Esophagus muscularis mucosa (tissue), 4 donors: ENCODE results near the gene G6PC3. TPM values are rescaled to one million over a fixed set of nuclear protein-coding genes. Genes with fewer than 3 reads are reported as not detected.
A peak's percentile ranks its signal among the peaks of the same experiment; 100 is the strongest.

Source experiments
- DNase-seq: peaks from one replicate; pipeline ENCODE4 v3.0.0-alpha.2; 2017; ENCODE audit errors: extremely low spot score
- H3K27ac ChIP-seq, 4 donors: fragments of 200-600 bp; sonication (generic); replicated peaks in 1 of 4; 1 replicate in 3 of 4; 2 replicates in 1 of 4; pipeline ENCODE4 v1.5.1; 2016 to 2019; ENCODE audit warnings: mild to moderate bottlenecking in 1 of 4
- H3K27me3 ChIP-seq, 4 donors: fragments of 200-600 bp; sonication (generic); one replicate each; pipeline versions ENCODE4 v1.5.1 to v1.6.0; 2016 to 2019
- H3K36me3 ChIP-seq, 4 donors: fragments of 200-600 bp; sonication (generic); one replicate each; pipeline ENCODE4 v1.5.1; 2016 to 2019
- H3K4me1 ChIP-seq, 4 donors: fragments of 200-600 bp; sonication (generic); one replicate each; pipeline ENCODE4 v1.5.1; 2016 to 2019
- H3K4me3 ChIP-seq, 4 donors: fragments of 200-600 bp; sonication (generic); 1 replicate in 2 of 4; 2 replicates in 2 of 4; pipeline ENCODE4 v1.5.1; 2016 to 2019; ENCODE audit warnings: mild to moderate bottlenecking in 4 of 4, moderate library complexity in 1 of 4
- H3K9me3 ChIP-seq, 4 donors: fragments of 200-600 bp; sonication (generic); 1 replicate in 3 of 4; 2 replicates in 1 of 4; pipeline ENCODE4 v1.5.1; 2016 to 2019
- CTCF ChIP-seq, 3 experiments: fragments of 200-600 bp in 2 of 3; fragments of 450-650 bp in 1 of 3; sonication (generic) in 2 of 3; IDR thresholded peaks; one replicate each; pipeline ENCODE4 v1.5.1; 2017 to 2019; ENCODE audit warnings: antibody characterized with exemption in 3 of 3, mild to moderate bottlenecking in 2 of 3, moderate library complexity in 1 of 3
- EP300 ChIP-seq: sonication (generic); formaldehyde crosslinking; IDR thresholded peaks from one replicate; pipeline ENCODE4 v1.6.1; 2017; ENCODE audit warnings: antibody characterized with exemption
- POLR2A ChIP-seq: fragments of 450-650 bp; IDR thresholded peaks from one replicate; pipeline ENCODE4 v1.6.1; 2017; ENCODE audit warnings: antibody characterized with exemption, moderate library complexity, mild to moderate bottlenecking, low read depth
- POLR2AphosphoS5 ChIP-seq, 2 donors: sonication (generic); formaldehyde crosslinking; IDR thresholded peaks; one replicate each; pipeline ENCODE4 v1.6.1; 2017; ENCODE audit warnings: antibody characterized with exemption in 2 of 2
- WGBS: methylation state at CpG from one replicate; pipeline ENCODE4 v1.1.5; 2018; 5-methylcytosine and 5-hydroxymethylcytosine counted together
- intact Hi-C: fragments of 100-400 bp; cut with DNase I; formaldehyde crosslinking; loops from one replicate; pipeline ENCODE4 v1.15.1; 2023
- total RNA-seq, 4 donors: library from RNA; depleted of rRNA; stranded (reverse); fragments of >200 nt; gene quantifications; one replicate each; pipeline versions ENCODE4 v1.1.0 to v1.2.1, GENCODE V29; 2016

Gene G6PC3
- total RNA-seq, 4 donors from 2014 or later, result 23.9 to 37.5 (median 30.7) TPM

- Histone ChIP-seq H3K4me3 (peak overlapping the region; percentile 67 to 81 (median 72)), H3K27ac (peak overlapping the region; percentile 87 to 93 (median 92)), H3K36me3 (peaks cover 14 to 28% (median 26%) of the 10 kb centered on the region in 4 donors), H3K27me3 (no peaks in the 10 kb centered on the region), H3K4me1 (peaks cover 29 to 60% (median 48%) of the 10 kb centered on the region in 4 donors), H3K9me3 (no peaks in the 10 kb centered on the region)
- DNase-seq, result peak; percentile 93
- WGBS, result 5% methylated on average over 3 of the region's 3 CpGs
- intact Hi-C loops, result loop anchor here (5.0 kb wide), 1 partner anchor 41 kb away; no protein-coding TSS in a partner anchor
- TF ChIP-seq POLR2A (no peak), POLR2AphosphoS5 (IDR thresholded peaks at IDR 0.05) (no peak)
Measured at GRCh38 chr17:44071198-44071520, 624 bp downstream of the G6PC3 start.

DNA sequence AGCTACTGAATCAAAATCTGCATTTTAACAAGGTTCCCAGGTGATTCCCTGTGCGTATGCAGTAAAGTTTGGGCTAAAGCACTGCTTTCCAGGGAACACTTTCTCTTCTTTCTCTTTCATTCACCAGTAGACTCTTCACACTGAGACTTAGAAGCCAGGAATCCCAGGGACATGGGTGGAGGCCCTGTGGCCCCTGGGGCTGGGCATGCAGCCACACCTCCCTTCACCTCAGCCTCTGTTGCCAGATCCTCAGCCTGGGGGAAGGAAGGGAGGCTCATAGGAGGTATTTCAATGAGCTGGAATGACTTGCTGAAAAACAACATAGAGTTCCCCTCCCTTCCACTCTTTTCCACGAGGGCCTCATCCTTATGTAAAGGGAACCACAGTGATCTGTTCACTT lies 1.2 kb downstream of the G6PC3 start:
- intact Hi-C loops, result loop anchor here (5.0 kb wide), 1 partner anchor 41 kb away; no protein-coding TSS in a partner anchor
- TF ChIP-seq POLR2AphosphoS5 (IDR thresholded peaks at IDR 0.05), result no peak
- no peak for TF ChIP-seq EP300
- Histone ChIP-seq H3K4me3 (peak overlapping the region; percentile 67 to 81 (median 72)), H3K36me3 (peaks cover 20 to 34% (median 32%) of the 10 kb centered on the region in 4 donors), H3K27ac (peak overlapping the region; percentile 87 to 93 (median 92)), H3K9me3 (no peaks in the 10 kb centered on the region), H3K4me1 (peaks cover 28 to 61% (median 51%) of the 10 kb centered on the region in 4 donors), H3K27me3 (no peaks in the 10 kb centered on the region)
- 26% methylated on average over 2 of the region's 2 CpGs for WGBS
- DNase-seq, result no peak

DNA sequence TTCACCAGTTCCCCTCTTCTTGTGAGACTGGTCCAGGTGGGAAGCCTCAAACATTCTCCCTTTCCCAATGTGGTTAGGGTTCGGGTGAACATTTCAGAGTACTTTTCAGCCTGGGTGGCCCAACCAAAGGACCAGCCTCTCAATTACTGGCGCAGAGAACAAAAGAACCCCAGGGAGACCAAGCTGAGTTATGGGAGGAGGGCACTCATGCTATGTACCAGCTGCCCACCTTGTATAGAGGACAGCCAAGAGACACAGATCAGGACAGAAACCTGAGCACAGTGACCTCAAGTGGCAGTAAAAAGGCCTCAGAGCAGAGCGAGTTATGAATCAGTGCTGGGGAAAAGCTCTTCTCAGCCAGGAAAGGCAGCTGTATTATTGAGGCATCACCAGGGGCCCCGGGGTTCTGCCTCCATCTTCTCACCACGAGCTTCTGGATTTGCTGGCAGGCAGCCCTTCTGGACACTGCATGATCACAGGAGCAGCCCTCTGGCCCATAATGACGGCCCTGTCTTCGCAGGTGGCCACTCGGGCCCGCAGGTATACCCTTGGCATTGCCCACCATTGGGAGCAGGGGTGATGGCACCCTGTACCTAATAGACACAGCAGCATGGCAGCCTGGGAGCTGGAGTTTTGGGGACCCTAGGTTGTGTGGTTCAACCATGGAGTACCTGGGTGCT lies 3.8 kb downstream of the G6PC3 start:
- Histone ChIP-seq H3K9me3 (no peaks in the 10 kb centered on the region), H3K27me3 (no peaks in the 10 kb centered on the region), H3K4me3 (no peak overlapping the region), H3K4me1 (peaks cover 28 to 61% (median 52%) of the 10 kb centered on the region in 4 donors), H3K27ac (peak overlapping the region in 3 of 4 donors; percentile 9 to 49 (median 44)), H3K36me3 (peaks cover 39 to 60% (median 58%) of the 10 kb centered on the region in 4 donors)
- no peak for TF ChIP-seq POLR2A
- TF ChIP-seq POLR2AphosphoS5 (IDR thresholded peaks at IDR 0.05), result no peak
- TF ChIP-seq CTCF (IDR thresholded peaks at IDR 0.05), result no peak
- TF ChIP-seq EP300, result no peak
- intact Hi-C loops, result loop anchor here (5.0 kb wide), 1 partner anchor 38 kb away; no protein-coding TSS in a partner anchor
- DNase-seq, result no peak
- WGBS, result 72% methylated on average over 9 of the region's 9 CpGs

GRCh38 chr17:44074911-44075285 lies 4.4 kb downstream of the G6PC3 start:
- Histone ChIP-seq H3K36me3 (peaks cover 39 to 65% (median 62%) of the 10 kb centered on the region in 4 donors), H3K27ac (peak overlapping the region in 3 of 4 donors; percentile 9 to 49 (median 44)), H3K4me3 (no peak overlapping the region), H3K4me1 (peaks cover 22 to 56% (median 47%) of the 10 kb centered on the region in 4 donors), H3K27me3 (no peaks in the 10 kb centered on the region), H3K9me3 (no peaks in the 10 kb centered on the region)
- 95% methylated on average over 8 of the region's 9 CpGs for WGBS
- DNase-seq, result no peak
- TF ChIP-seq EP300, result no peak
- no peak for TF ChIP-seq CTCF (IDR thresholded peaks at IDR 0.05)
- TF ChIP-seq POLR2AphosphoS5 (IDR thresholded peaks at IDR 0.05), result no peak
- no peak for TF ChIP-seq POLR2A
- intact Hi-C loops, result loop anchor here (5.0 kb wide), 1 partner anchor 37 kb away; no protein-coding TSS in a partner anchor

- WGBS, result 80% methylated on average over 7 of the region's 10 CpGs
- peaks cover 19 to 51% (median 41%) of the 10 kb centered on the region in 4 donors for H3K4me1 ChIP-seq
- intact Hi-C loops, result no loop called here
- DNase-seq, result no peak
- TF ChIP-seq EP300 (no peak), POLR2AphosphoS5 (IDR thresholded peaks at IDR 0.05) (no peak), CTCF (IDR thresholded peaks at IDR 0.05) (no peak), POLR2A (no peak)
- peak overlapping the region in 3 of 4 donors; percentile 10 to 49 (median 42) for H3K27ac ChIP-seq
- H3K9me3 ChIP-seq, result no peaks in the 10 kb centered on the region
- peaks cover 44 to 73% (median 71%) of the 10 kb centered on the region in 4 donors for H3K36me3 ChIP-seq
- H3K27me3 ChIP-seq, result no peaks in the 10 kb centered on the region
- H3K4me3 ChIP-seq, result no peak overlapping the region
Measured at GRCh38 chr17:44075598-44076293, 5.2 kb downstream of the G6PC3 start.
